BJ (cell line): Measurements from ENCODE around the gene MOB3A. TPM values are rescaled to one million over a fixed set of nuclear protein-coding genes. Genes with fewer than 3 reads are reported as not detected.
"Not testable (repeated sequence)": the region's sequence is repeated elsewhere in the genome, so short reads cannot be mapped to it uniquely, and the experiment has no call there.

Experiments used
- CTCF ChIA-PET: fragments of 350-600 bp; formaldehyde crosslinking; extraction: SDS; loops from one replicate; lab custom pipeline; 2021; ENCODE audit warnings: antibody characterized with exemption, inconsistent platforms; lab: Yijun Ruan, JAX
- POLR2A ChIA-PET: fragments of 300-600 bp; sonication (Branson Sonifier 250); formaldehyde crosslinking; extraction: SDS; loops from one replicate; lab custom pipeline; 2021; ENCODE audit warnings: antibody characterized with exemption; lab: Charles Lee
- DNase-seq: peaks from one replicate; pipeline ENCODE4 v3.0.0-alpha.2; 2011; ENCODE audit warnings: low read depth
- H3K27me3 ChIP-seq: 2 replicates; pipeline ENCODE4 v1.6.0; 2011; ENCODE audit warnings: low read length; ENCODE audit not compliant: control insufficient read depth, insufficient read depth
- H3K36me3 ChIP-seq: 2 replicates; pipeline ENCODE4 v1.5.1; 2011; ENCODE audit warnings: low read length; ENCODE audit not compliant: control insufficient read depth, insufficient read depth
- H3K4me3 ChIP-seq: 2 replicates; pipeline ENCODE4 v1.5.1; 2011; ENCODE audit warnings: low read depth, mild to moderate bottlenecking, control low read depth, low read length
- polyA plus RNA-seq: library from polyadenylated mRNA; depleted of rRNA; stranded (reverse); fragments of >200 nt; gene quantifications from 2 replicates; pipeline ENCODE4 v1.2.3, GENCODE V29; 2011
- TF ChIP-seq, protein P1 (sequence below): IDR thresholded peaks from 2 replicates; pipeline ENCODE4 v1.5.1; 2011; ENCODE audit warnings: low read depth, mild to moderate bottlenecking, control low read depth, inconsistent platforms, low read length, moderate library complexity; ENCODE audit not compliant: insufficient read depth

MOB3A gene
- polyA plus RNA-seq, 1 experiment, result 50.5 TPM

DNA sequence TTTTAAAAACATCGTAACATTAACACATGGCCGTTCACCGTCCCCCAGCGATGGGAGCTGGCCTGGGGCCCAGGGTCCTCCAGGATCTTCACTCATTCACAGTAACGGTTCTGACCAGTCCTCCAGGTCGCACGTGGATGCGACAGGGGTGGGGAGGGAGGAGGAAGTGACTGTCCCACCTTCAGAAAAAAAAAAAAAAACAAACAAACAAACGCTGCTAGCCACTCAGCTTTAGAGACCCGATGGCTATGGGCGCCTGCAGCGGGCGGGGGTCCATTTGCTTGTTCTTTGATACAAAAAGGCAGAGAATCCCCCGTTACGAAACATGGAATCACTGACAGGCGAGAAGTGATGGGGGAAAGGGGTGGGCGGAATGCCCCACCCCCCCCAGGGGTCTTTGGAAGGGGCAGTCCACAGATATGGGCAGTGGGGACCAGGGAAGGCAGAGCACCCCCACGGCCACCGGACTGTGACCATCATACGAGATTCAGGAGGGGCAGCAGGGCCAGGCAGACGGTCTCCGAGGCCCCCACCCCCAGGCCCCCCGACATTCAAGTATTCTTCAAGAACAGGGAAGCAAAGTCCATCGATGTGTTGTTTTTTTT lies 58.4 kb downstream of the MOB3A start:
- TF ChIP-seq, protein P1, sequence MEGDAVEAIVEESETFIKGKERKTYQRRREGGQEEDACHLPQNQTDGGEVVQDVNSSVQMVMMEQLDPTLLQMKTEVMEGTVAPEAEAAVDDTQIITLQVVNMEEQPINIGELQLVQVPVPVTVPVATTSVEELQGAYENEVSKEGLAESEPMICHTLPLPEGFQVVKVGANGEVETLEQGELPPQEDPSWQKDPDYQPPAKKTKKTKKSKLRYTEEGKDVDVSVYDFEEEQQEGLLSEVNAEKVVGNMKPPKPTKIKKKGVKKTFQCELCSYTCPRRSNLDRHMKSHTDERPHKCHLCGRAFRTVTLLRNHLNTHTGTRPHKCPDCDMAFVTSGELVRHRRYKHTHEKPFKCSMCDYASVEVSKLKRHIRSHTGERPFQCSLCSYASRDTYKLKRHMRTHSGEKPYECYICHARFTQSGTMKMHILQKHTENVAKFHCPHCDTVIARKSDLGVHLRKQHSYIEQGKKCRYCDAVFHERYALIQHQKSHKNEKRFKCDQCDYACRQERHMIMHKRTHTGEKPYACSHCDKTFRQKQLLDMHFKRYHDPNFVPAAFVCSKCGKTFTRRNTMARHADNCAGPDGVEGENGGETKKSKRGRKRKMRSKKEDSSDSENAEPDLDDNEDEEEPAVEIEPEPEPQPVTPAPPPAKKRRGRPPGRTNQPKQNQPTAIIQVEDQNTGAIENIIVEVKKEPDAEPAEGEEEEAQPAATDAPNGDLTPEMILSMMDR, result no peak
- CTCF ChIA-PET, result interaction anchor here (0.6 to 1.0 kb wide), 2 partner anchors 21 to 290 kb away, joined by 3 read pairs; no protein-coding TSS in a partner anchor

DNA sequence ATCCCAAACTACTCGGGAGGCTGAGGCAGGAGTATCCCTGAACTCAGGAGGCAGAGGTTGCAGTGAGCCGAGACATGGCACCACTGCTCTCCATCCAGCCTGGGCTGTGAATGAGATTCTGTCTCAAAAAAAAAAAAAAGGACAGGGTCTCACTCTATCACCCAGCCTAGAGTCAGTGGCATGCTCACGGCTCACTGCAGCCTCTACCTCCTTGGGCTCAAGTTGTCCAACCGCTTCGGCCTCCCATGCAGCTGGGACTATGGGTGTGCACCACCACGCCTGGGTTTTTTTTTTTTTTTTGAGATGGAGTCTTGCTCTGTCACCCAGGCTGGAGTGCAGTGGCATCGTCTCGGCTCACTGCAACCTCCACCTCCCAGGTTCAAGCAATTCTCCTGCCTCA lies 59.7 kb downstream of the MOB3A start:
- ChIA-PET POLR2A (no interaction called here), CTCF (no interaction called here)
- DNase-seq, result no peak
- Histone ChIP-seq H3K4me3 (no peak overlapping the region), H3K36me3 (peaks cover 26% of the 10 kb centered on the region), H3K27me3 (no peaks in the 10 kb centered on the region)
- TF ChIP-seq, protein P1, result no peak

More for the DNA sequence above, 58.4 kb downstream of the MOB3A start:
- Histone ChIP-seq H3K36me3 (peaks cover 34% of the 10 kb centered on the region), H3K4me3 (no peak overlapping the region), H3K27me3 (no peaks in the 10 kb centered on the region)
- DNase-seq, result no peak
- POLR2A ChIA-PET, result no interaction called here

DNA sequence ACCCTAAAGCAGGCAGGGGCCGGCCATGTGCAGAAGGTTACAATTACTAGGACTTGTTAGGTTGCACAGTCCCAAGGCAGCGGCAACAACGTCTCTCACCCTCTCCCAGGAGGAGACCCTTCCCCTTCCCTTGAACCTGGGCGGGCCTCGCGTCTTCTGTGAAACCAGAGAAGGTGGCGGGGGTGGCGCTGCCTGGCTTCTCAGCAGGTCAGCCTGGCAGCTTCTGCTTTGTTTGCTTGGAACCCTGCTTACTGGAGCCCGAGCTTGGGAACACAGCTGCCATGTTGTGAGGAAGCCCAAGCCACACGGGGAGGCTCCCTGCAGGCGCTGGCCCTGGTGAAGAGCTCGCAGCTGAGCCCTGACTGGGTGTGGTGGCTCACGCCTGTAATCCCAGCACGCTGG lies 60.5 kb downstream of the MOB3A start:
- CTCF ChIA-PET, result interaction anchor here (0.6 kb wide), 1 partner anchor 470 kb away, joined by 4 read pairs; no protein-coding TSS in a partner anchor
- Histone ChIP-seq H3K4me3 (no peak overlapping the region), H3K27me3 (no peaks in the 10 kb centered on the region), H3K36me3 (peaks cover 18% of the 10 kb centered on the region)
- TF ChIP-seq, protein P1, result no peak
- POLR2A ChIA-PET, result no interaction called here
- no peak for DNase-seq

DNA sequence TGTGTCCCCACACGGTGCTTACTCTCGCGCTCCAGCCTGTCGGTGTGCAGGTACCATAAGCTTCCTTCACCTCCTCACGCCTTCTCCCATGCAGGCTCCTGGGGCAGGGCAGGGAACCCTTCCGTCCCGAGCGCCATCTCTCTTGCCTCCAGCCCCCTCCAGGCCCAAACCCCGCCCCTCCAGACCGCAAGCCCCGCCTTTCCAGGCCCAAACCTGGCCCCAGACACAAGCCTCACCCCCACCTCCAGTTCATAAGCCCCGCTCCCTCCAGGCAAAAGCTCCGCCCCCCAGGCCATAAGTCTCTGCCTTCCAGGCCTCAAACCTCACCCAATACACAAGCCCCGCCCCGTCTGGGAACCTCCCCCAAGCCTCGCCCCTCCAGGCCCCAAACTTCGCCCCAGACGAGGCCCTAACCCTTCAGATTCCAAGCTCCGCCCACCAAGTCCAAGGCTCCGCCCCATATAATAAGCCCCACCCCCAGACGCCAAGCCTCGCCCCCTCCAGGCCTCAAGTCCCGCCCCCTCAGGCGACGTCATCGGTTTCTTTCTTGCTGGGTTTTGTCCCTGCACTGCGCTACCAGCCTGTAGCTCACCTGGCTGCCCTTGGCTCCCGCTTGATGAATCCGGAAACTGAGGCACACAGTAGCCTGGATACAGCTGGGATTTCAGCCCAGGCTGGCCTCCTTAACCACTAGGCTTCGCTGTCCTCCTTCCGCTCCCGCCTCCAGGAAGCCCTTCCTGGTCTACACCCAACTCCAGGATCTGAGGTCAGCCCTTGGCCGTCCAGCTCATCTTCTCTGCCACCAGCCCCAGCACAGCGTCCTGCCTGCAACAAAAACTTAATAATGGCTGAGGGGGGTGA lies 61.2 kb downstream of the MOB3A start:
- ChIA-PET CTCF (interaction anchor here (0.6 kb wide), 1 partner anchor 471 kb away, joined by 4 read pairs; no protein-coding TSS in a partner anchor), POLR2A (no interaction called here)
- TF ChIP-seq, protein P1, result no peak
- Histone ChIP-seq H3K4me3 (no peak overlapping the region), H3K36me3 (peaks cover 12% of the 10 kb centered on the region), H3K27me3 (no peaks in the 10 kb centered on the region)
- DNase-seq, result no peak

DNA sequence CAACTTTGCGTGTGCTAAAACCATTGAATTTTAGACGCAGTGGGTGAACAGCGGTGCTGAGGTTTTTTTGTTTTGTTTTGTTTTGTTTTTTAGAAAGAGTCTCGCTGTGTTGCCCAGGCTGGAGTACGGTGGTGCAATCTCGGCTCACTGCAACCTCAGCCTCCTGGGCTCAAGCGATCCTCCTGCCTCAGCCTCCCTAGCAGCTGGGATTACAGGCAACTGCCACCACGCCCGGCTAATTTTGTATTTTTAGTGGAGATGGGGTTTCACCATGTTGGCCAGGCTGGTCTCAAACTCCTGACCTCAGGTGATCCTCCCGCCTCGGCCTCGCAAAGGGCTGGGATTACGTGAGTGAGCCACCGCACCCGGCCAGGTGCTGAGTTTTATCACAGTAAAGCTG lies 61.9 kb downstream of the MOB3A start:
- H3K4me3 ChIP-seq, POLR2A ChIA-PET, CTCF ChIA-PET, H3K36me3 ChIP-seq, DNase-seq, H3K27me3 ChIP-seq: not testable (repeated sequence)
